ENCODE data around the gene FRMD4A. TPM values are rescaled to one million over a fixed set of nuclear protein-coding genes. Genes with fewer than 3 reads are reported as not detected.
"Not testable (repeated sequence)": the region's sequence is repeated elsewhere in the genome, so short reads cannot be mapped to it uniquely, and the experiment has no call there.

Gene FRMD4A
- total RNA-seq, 1 donor from 2014 or later: 42.3 TPM

GRCh38 chr10:13873196-13873595 is 457.5 kb downstream of the FRMD4A start:
- intact Hi-C loops (cut with DNase I): no loop called here
- ATAC-seq: no peak
- no peak for DNase-seq (ENCODE audit: missing footprints)

DNA sequence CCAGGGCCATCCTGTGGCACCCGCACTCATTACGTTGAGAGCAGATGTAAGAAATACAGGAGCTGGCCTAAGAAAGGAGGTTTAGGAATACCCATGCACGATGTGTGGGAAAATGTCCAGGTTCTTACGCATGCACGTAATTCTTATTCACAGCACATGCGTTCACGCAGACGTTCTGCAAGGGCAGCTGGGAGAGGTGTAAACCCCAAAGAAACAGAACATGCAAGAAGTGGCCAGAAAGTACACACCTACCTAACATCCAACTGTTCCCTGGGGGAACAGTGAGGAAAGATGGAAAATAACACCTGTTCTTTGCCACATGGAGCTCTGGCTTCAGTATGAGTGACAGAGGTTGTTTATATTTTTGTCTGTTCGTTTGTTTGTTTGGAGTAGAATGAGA is 458.3 kb downstream of the FRMD4A start:
- no peak for ATAC-seq
- intact Hi-C loops (cut with DNase I): no loop called here
- no peak for DNase-seq (ENCODE audit: missing footprints)

DNA sequence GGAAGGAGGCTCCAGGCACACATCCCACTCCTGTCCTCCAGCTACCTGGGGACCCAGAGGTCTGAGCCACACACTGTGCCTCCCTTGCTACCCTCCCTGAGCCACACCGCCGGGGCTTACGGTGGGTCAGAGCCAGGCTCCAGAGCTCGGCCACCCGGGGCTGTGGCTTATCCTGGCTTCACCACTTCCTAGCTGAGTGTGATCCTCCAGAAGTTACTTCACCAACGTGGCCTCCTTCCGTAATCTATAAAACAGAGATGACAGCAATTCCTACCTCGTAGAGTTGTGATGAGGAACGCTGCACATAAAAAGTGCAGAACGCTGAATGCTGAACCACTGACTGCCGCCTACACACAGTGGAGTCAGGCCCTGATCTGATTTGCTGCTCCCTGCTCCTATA is 458.9 kb downstream of the FRMD4A start:
- intact Hi-C loops (cut with DNase I): no loop called here
- DNase-seq (ENCODE audit: missing footprints) (no peak), ATAC-seq (no peak)

GRCh38 chr10:13871011-13871410 is 459.7 kb downstream of the FRMD4A start:
- DNase-seq (ENCODE audit: missing footprints) (no peak), ATAC-seq (no peak)
- intact Hi-C loops (cut with DNase I): no loop called here

DNA sequence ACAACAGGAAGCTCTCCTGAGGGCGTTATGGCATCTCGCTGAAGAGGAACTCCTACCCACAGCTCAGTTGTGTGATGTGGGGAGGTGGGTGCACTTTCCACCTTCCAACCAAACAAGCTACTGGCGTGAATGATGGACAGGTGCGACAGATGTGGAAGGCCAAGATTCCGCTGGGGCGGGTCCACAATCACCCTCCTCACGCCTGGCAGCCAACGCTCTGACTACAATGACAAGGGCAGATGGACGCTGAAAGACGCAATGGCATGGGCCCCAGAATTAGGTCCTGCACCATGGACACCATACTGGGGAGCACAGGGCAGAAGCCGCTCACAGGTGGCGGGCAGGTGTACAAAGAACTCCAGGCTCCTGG is 461.4 kb downstream of the FRMD4A start:
- ATAC-seq: no peak
- intact Hi-C loops (cut with DNase I): no loop called here

DNA sequence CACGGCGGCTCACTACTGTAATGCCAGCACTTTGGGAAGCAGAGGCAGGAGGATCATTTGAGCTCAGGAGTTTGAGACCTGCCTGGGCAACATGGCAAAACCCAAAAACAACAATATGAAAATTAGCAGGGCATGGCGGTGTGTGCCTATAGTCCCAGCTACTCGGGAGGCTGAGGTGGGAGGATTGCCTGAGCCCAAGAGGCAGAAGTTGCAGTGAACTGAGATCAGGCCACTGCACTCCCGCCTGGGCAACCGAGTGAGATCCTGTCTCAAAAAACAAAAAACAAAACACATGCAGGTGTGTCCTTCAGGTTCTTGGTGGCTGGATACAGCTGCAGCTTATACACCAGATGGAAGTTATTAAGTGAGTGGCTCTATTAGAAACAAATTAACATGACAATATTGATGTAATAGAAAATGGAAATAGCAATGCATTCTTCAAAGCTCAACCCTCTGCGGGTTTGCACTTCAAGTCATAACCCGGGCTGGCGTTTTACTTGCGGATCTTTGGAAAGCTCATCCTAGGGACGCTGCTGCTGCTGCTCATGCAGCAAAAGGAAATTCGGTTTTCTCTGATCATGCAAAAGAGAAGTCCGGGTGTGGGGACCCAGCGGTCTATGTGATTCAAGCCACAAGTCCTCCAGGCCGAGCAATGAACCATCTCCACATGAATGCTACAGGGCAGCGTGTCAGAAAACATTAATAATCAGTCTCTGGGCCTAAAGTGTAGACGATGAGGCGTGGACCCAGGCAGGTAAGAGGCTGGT is 462.0 kb downstream of the FRMD4A start:
- ATAC-seq (no peak), DNase-seq (ENCODE audit: missing footprints) (no peak)
- intact Hi-C loops (cut with DNase I): no loop called here

More for the DNA sequence above, 461.4 kb downstream of the FRMD4A start:
- DNase-seq (ENCODE audit: missing footprints): no peak

- ATAC-seq (no peak), DNase-seq (ENCODE audit: missing footprints) (no peak)
- intact Hi-C loops (cut with DNase I): no loop called here
Measured at GRCh38 chr10:13867822-13868221, 462.9 kb downstream of the FRMD4A start.

DNA sequence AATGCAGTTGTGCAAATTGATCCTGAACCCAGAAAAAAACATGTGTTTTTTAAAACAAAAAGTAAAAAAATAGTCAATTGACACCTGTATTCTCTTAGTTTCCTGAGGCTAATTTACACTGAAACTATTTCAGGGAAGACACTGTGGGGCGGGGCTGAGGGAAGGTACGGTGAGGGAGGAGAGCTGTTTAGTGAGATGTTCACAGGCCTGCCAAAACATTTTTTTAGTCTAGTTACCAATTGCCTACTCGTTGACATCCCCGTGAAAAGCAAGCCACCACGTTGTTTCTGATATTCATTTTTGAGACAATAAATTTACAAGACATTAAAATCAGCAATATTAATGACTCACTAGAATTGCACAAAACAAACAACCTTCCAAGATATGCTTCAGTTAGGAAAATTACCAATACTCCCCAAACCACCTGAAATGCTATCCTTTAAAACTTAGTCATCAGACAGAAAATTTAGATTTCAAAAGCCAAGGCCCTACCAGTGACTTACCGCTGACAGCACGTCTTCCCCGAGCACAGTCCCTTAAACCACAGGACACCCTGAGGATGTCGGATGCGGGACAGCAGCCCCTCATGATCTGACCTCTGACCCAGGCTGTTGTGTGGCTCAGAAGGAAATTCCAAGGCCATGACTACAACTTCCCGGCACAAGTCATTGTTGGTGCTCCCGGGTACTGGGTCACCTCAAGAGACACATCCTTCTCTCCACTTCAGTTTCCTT is 464.8 kb downstream of the FRMD4A start:
- DNase-seq (ENCODE audit: missing footprints) (no peak), ATAC-seq (no peak)
- intact Hi-C loops (cut with DNase I): no loop called here

GRCh38 chr10:13865220-13865619 is 465.5 kb downstream of the FRMD4A start:
- ATAC-seq; DNase-seq (ENCODE audit: missing footprints); intact Hi-C loops (cut with DNase I): not testable (repeated sequence)

DNA sequence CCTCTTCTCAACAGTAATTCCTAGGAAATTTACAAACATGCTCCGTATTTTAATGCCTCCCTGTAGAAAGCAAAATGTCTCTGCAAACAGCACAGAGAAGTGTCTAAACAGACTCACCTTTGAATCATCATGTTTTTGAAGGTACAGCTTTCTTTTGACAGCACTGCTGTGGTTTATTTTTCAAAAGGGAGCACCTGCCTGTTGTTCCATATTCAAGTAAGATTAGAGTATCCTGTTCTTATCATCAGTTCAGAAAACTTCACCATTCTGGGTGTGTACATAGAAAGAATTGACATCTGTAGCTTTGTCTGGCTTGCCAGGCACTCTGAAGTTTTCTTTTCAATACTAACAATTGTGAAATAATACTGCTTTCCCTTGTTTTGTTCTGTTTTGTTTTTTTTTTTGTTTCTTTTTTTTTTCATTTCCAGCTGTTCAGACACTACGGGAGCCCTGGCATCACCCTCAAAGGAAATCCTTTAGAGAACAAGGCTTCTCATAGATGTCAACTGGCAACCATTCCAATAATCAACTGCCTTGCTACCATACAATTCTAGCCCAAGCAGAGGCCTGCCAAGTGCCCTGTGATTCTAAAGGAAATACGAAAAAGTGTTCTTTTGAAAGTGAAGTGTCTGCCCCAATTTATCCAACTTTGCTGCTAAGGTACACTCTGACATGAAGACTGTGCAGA is 468.0 kb downstream of the FRMD4A start:
- ATAC-seq (no peak), DNase-seq (ENCODE audit: missing footprints) (no peak)
- intact Hi-C loops (cut with DNase I): no loop called here

- no peak for ATAC-seq
- no peak for DNase-seq (ENCODE audit: missing footprints)
- intact Hi-C loops (cut with DNase I): no loop called here
Measured at GRCh38 chr10:13860886-13861285, 469.8 kb downstream of the FRMD4A start.

GRCh38 chr10:13859979-13860654 is 470.6 kb downstream of the FRMD4A start:
- intact Hi-C loops (cut with DNase I): no loop called here
- ATAC-seq (no peak), DNase-seq (ENCODE audit: missing footprints) (no peak)

GRCh38 chr10:13858709-13859108 is 472.0 kb downstream of the FRMD4A start:
- DNase-seq (ENCODE audit: missing footprints) (no peak), ATAC-seq (no peak)
- intact Hi-C loops (cut with DNase I): no loop called here

DNA sequence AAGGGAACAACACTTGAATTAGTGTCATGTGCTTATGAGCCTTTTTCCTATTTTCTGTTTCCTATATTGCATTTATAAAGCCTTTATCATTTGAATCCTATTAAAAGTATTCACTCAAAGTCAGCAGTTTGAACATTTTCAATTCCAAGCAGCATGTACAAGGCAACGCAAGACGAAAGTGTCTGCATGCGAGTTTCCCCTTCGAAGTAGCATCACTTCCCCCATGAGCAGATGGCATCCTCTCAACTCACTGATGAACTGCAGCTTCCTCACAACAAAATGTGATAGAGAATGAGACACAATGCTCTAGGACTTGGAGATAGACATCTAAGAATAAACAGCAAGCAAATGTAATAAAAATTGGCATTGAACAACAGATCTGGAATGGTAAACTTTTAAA is 473.3 kb downstream of the FRMD4A start:
- ATAC-seq (no peak), DNase-seq (ENCODE audit: missing footprints) (no peak)
- intact Hi-C loops (cut with DNase I): no loop called here

GRCh38 chr10:13853854-13854253 is 476.9 kb downstream of the FRMD4A start:
- intact Hi-C loops (cut with DNase I): no loop called here
- DNase-seq (ENCODE audit: missing footprints) (no peak), ATAC-seq (peak; percentile 35)

DNA sequence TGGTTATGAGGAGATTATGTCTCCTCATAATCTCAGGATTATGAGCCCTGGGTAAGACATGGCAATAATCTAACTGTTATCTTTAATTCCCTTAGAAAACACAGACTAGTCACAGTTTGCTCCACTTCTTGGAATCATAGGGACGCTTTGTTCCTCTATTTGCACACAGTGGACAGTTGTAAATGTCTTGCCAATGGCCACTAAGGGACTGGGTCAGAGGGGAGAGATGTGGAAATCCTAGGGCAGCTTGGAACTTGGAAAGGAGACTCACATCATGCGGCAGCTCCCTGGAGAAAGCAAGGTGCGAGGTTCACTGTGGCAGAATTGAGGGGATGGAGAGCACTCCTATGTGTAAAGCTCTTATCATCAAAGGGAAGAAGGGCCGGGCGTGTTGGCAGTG is 477.9 kb downstream of the FRMD4A start:
- ATAC-seq: peak; percentile 74
- no peak for DNase-seq (ENCODE audit: missing footprints)
- intact Hi-C loops (cut with DNase I): no loop called here

DNA sequence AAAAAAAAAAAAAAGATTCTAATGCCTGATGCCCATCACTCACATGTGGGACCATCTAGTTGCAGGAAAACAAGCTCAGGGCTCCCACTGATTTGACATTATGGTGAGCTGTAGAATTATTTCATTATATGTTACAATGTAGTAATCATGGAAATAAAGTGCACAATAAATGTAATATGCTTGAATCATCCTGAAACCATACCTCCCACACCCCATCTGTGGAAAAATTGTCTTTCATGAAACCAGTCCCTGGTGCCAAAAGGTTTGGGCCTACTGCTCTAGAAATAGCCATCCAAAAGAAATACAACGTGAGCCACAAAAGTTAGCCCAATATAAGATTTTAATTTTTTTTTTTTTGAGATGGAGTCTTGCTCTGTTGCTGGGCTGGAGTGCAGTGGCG is 478.8 kb downstream of the FRMD4A start:
- ATAC-seq (no peak), DNase-seq (ENCODE audit: missing footprints) (no peak)
- intact Hi-C loops (cut with DNase I): no loop called here

GRCh38 chr10:13848520-13849445 is 481.9 kb downstream of the FRMD4A start:
- DNase-seq (ENCODE audit: missing footprints) (no peak), ATAC-seq (no peak)
- intact Hi-C loops (cut with DNase I): no loop called here

Data from Right ventricle myocardium inferior (tissue), 1 donor.